Measurements from ENCODE around the gene ISOC2.
A peak's percentile ranks its signal among the peaks of the same experiment; 100 is the strongest.

ISOC2 gene

DNA sequence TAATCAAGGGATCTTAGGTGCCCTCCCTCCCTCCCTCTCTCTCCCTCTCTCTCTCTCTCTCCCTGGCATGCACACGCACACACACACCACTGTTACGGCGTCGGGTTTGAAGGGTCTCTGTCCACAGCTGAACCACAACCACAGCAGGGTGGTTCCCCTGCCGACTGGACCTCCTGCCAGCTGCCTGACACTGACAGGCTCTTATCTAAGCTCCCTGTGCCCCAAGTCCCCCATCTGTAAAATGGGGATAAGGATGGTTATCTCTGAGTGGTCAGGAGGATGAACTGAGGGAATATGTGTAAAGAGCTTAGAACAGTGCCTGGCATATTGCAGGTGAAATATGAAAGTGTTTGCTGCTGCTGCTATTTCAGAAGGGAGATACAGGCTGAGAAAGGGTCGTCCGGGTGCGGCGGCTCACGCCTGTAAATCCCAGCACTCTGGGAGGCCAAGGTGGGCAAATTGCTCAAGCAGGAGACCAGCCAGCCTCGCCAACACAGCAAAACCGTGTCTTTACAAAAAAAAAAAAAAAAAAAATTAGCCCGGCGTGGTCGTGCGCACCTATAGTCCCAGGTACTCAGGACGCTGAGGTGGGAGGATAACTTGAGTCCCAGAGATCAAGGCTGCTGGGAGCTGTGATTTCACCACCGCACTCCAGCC, 17.5 kb downstream of the ISOC2 start:
- ATAC-seq (no peak), DNase-seq (no peak)
- Mint-ChIP-seq H3K27me3 (no peaks in the 10 kb centered on the region), H3K4me1 (peaks cover 27% of the 10 kb centered on the region), H3K9me3 (no peaks in the 10 kb centered on the region), H3K4me3 (no peak overlapping the region), H3K27ac (peak overlapping the region in 1 of 2 donors; percentile 3)

DNA sequence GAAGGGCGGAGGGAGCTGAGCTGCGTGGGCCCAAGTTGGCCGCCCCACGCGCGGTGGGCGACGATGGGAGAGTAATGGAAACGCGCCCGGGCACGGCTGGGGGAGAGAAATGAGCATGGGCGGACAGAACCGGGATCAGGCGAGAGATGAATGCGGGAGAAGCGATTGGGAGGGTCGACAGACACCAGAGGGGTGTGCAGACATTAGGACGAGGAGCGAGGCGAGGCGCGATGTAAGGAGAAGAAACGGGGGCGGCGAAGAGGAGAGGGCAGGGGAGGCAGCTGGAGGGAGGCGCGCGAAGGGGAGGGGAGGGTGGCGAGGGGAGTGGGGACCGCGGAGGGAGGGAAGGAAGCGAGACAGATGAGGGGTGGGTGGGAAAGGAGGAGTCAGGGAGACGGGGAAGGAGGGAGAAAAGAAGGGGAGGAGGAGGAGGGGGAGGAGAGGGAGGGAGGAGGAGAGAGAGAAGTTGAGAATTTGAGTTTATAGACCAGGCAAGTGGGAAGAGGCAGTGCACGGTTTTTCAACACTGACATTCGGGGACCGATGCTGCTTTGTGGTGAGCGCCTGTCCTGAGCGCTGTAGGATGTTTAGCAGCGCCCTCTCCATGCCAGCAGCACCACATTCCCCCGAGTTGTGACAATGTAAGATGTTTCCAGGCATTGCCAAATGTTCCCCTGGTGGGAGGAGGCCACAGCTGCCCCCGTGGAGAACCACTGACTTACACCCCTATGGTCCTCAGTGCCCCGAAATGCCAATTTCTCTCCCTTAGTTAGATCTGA, 18.2 kb downstream of the ISOC2 start, which contains the start of gene SHISA7:
Gene SHISA7, minus strand, starts transcription at position 256 of the 779 bp plus-strand sequence. CDS start 437 bp downstream, outside the sequence.
- DNase-seq (no peak), ATAC-seq (no peak)
- H3K27me3 Mint-ChIP-seq: no peaks in the 10 kb centered on the region
- peak within 1 kb of the TSS in 1 of 2 donors; percentile 3 for H3K27ac Mint-ChIP-seq
- no peaks in the 10 kb centered on the region for H3K9me3 Mint-ChIP-seq
- no peak within 1 kb of the TSS for H3K4me3 Mint-ChIP-seq
- peaks cover 27% of the 10 kb centered on the region for H3K4me1 Mint-ChIP-seq

GRCh38 chr19:55442372-55442961, 19.0 kb downstream of the ISOC2 start:
- no peaks in the 10 kb centered on the region for H3K27me3 Mint-ChIP-seq
- H3K27ac Mint-ChIP-seq: no peak overlapping the region
- H3K4me1 Mint-ChIP-seq: peaks cover 27% of the 10 kb centered on the region
- DNase-seq (no peak), ATAC-seq (peak; percentile 39)
- no peaks in the 10 kb centered on the region for H3K9me3 Mint-ChIP-seq
- H3K4me3 Mint-ChIP-seq: no peak overlapping the region

DNA sequence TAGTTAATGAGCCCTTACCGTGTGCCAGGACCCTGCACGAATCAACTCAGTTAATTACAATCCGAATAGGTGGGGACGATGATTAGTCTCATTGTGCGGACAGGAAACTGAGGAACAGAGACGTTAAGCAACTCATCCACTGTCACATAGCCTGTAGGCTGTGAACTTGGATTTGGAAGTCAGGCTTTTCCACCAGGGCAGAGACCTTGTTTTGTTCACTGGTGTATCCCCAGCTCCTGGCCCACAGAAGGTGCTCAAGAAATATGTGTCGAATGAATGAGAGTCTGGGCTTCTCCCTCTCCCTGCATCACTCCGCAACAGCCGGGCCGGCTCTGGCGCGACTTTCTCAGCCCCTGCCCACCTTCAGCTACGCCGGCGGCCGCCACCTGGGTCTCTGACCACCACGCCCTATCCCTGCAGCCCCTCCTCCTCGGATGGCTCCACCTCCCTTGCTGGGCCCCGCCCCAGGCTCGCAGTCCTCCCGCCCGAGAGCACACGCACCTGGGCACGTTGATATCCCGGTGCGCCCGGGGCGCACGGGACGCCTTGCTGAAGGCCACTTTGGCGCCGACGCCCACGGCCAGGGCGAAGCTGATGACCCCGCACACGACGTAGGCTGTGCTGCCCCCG, 19.6 kb downstream of the ISOC2 start:
- no peak overlapping the region for H3K27ac Mint-ChIP-seq
- peak; percentile 15 for ATAC-seq
- peak overlapping the region; percentile 50 to 51 for H3K4me3 Mint-ChIP-seq

DNA sequence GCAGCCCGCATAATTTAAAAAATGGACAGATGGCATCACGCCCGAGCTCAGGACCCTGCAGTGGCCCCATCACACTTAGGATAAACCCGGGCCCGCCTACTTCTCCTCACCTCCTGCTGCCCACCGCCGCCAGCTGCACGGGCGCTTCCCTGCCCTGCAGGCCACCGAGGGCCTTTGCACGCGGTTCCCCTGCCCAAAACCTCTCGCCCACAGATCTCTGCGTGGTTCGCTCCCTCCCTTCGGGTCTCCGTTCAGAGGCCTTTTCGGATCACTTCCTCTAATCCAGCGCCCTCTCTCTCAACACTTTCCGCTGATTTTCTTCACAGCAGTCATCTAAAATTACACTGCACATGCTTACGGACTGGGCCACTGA, 20.1 kb downstream of the ISOC2 start:
- DNase-seq (no peak), ATAC-seq (no peak)
- no peaks in the 10 kb centered on the region for H3K9me3 Mint-ChIP-seq
- peaks cover 27% of the 10 kb centered on the region for H3K4me1 Mint-ChIP-seq
- H3K4me3 Mint-ChIP-seq: peak overlapping the region; percentile 50 to 51
- H3K27ac Mint-ChIP-seq: no peak overlapping the region
- H3K27me3 Mint-ChIP-seq: no peaks in the 10 kb centered on the region

More for the DNA sequence above, 19.6 kb downstream of the ISOC2 start:
- Mint-ChIP-seq H3K4me1 (peaks cover 27% of the 10 kb centered on the region), H3K27me3 (no peaks in the 10 kb centered on the region), H3K9me3 (no peaks in the 10 kb centered on the region)
- no peak for DNase-seq

GRCh38 chr19:55440411-55441105, 20.9 kb downstream of the ISOC2 start:
- DNase-seq (no peak), ATAC-seq (peak; percentile 41)
- Mint-ChIP-seq H3K27me3 (no peaks in the 10 kb centered on the region), H3K4me1 (peaks cover 27% of the 10 kb centered on the region), H3K9me3 (no peaks in the 10 kb centered on the region), H3K27ac (no peak overlapping the region), H3K4me3 (peak overlapping the region; percentile 50)

- peaks cover 27% of the 10 kb centered on the region for H3K4me1 Mint-ChIP-seq
- DNase-seq (no peak), ATAC-seq (no peak)
- H3K27me3 Mint-ChIP-seq: no peaks in the 10 kb centered on the region
- peak overlapping the region in 1 of 2 donors; percentile 30 for H3K27ac Mint-ChIP-seq
- H3K4me3 Mint-ChIP-seq: no peak overlapping the region
- no peaks in the 10 kb centered on the region for H3K9me3 Mint-ChIP-seq
These were observed 22.4 kb downstream of the ISOC2 start for GRCh38 chr19:55439052-55439451.

DNA sequence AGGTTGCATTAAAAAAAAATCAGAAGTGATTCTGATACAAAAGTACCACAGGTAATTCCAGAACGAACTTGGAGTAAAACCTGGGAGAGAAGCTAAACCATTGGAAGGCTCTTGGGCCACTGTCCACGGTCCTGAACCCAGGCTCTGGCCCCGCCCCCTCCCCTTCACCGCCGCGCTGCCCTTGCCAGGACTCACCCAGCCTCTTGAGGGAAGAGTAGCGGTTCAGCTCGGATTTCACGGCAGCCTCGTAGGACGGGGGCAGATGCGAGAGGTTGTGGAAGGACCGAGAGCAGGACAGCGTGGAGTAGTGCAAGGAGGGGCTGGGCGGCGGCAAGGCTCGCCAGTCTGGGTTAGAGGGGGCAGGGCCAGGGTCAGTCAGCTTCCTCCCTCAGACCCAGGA, 24.0 kb downstream of the ISOC2 start:
- ATAC-seq (no peak), DNase-seq (no peak)
- Mint-ChIP-seq H3K9me3 (no peaks in the 10 kb centered on the region), H3K27me3 (peaks cover 6% of the 10 kb centered on the region), H3K4me1 (peaks cover 21% of the 10 kb centered on the region), H3K4me3 (no peak overlapping the region), H3K27ac (no peak overlapping the region)

- DNase-seq (no peak), ATAC-seq (no peak)
- H3K9me3 Mint-ChIP-seq: no peaks in the 10 kb centered on the region
- peaks cover 20% of the 10 kb centered on the region for H3K4me1 Mint-ChIP-seq
- H3K27me3 Mint-ChIP-seq: peaks cover 12% of the 10 kb centered on the region
- no peak overlapping the region for H3K27ac Mint-ChIP-seq
- no peak overlapping the region for H3K4me3 Mint-ChIP-seq
These were observed 24.6 kb downstream of the ISOC2 start for GRCh38 chr19:55436847-55437246.

DNA sequence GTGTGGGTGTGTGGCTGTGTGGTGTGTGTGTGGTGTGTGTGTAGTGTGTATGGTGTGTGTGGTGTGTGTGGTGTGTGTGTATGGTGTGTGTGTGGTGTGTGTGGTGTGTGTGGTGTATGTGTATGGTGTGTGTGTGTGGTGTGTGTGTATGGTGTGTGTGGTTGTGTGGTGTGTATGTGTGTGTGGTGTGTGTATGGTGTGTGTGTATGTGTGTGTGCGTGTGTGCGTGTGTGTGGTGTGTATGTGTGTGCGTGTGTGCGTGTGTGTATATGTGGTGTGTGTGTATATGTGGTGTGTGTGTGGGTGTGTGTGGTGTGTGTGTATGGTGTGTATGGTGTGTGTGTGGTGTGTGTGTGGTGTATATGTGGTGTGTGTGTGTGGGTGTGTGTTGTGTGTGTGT, 26.4 kb downstream of the ISOC2 start:
- peaks cover 30% of the 10 kb centered on the region for H3K27me3 Mint-ChIP-seq
- ATAC-seq (no peak), DNase-seq (no peak)
- H3K4me3 Mint-ChIP-seq: no peak overlapping the region
- H3K4me1 Mint-ChIP-seq: peaks cover 1% of the 10 kb centered on the region
- H3K27ac Mint-ChIP-seq: no peak overlapping the region
- peaks cover 0 to 10% of the 10 kb centered on the region in 2 donors for H3K9me3 Mint-ChIP-seq

DNA sequence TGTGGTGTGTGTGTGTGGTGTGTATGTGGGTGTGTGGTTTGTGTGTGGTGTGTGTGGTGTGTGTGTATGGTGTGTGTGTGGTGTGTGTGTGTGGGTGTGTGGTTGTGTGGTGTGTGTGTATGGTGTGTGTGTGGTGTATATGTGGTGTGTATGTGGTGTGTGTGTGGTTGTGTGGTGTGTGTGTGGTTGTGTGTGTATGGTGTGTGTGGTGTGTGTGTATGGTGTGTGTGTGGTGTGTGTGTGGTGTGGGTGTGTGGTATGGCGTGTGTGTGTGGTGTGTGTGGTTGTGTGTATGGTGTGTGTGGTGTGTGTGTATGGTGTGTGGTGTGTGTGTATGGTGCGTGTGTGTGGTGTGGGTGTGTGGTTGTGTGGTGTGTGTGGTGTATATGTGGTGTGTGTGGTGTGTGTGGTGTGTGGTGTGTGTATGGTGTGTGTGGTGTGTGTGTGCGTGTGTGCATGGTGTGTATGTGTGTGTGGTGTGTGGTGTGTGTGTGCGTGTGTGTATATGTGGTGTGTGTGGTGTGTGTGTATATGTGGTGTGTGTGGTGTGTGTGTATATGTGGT, 27.0 kb downstream of the ISOC2 start:
- Mint-ChIP-seq H3K4me3 (no peak overlapping the region), H3K9me3 (peaks cover 0 to 14% of the 10 kb centered on the region in 2 donors), H3K27me3 (peaks cover 36% of the 10 kb centered on the region), H3K4me1 (peaks cover 6% of the 10 kb centered on the region), H3K27ac (no peak overlapping the region)
- no peak for DNase-seq
- no peak for ATAC-seq

- peaks cover 47% of the 10 kb centered on the region for H3K27me3 Mint-ChIP-seq
- H3K4me3 Mint-ChIP-seq: no peak overlapping the region
- H3K4me1 Mint-ChIP-seq: peaks cover 17% of the 10 kb centered on the region
- peaks cover 0 to 14% of the 10 kb centered on the region in 2 donors for H3K9me3 Mint-ChIP-seq
- ATAC-seq: peak; percentile 24
- no peak overlapping the region for H3K27ac Mint-ChIP-seq
- no peak for DNase-seq
These were observed 28.1 kb downstream of the ISOC2 start for GRCh38 chr19:55433292-55433691.

DNA sequence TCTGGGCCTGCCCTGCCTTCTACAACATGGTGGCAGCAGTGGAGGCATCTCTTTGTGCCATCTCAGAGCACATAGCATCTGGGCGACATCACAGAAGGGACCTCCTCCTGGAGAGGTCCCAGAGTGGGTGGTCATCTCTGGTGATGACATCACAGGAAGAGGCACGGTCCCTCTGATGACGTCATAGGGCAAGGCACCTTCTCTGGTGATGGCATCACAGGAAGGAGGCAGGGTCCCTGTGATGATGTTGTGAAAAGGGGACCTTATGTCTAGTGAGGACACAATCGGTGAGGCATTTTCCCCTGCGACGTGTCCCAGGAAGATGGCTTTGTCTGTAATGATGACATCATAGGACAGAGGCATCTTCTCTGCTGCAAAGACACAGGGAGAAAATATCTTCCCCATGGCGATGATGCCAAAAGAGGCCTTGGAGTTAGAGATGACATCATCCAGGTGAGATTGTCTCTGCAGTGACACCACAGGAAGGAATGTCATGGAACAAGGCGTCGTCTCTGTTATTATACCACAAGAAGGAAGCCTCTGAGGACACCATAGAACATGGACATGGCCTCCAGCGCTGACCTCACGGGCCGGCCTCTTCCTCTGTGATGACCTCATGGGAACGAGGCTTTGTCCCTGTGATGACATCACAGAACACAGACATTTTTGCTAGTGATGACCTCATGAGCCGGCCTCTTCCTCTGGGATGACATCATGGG, 29.0 kb downstream of the ISOC2 start:
- Mint-ChIP-seq H3K27ac (no peak overlapping the region), H3K4me1 (peaks cover 18% of the 10 kb centered on the region), H3K4me3 (no peak overlapping the region), H3K9me3 (peaks cover 0 to 14% of the 10 kb centered on the region in 2 donors), H3K27me3 (peaks cover 51% of the 10 kb centered on the region)
- DNase-seq (no peak), ATAC-seq (no peak)

- peaks cover 57% of the 10 kb centered on the region for H3K27me3 Mint-ChIP-seq
- ATAC-seq (no peak), DNase-seq (no peak)
- no peak overlapping the region for H3K27ac Mint-ChIP-seq
- H3K4me3 Mint-ChIP-seq: no peak overlapping the region
- peaks cover 18% of the 10 kb centered on the region for H3K4me1 Mint-ChIP-seq
- peaks cover 0 to 14% of the 10 kb centered on the region in 2 donors for H3K9me3 Mint-ChIP-seq
These were observed 30.3 kb downstream of the ISOC2 start for GRCh38 chr19:55431183-55431582.

All from stimulated activated naive CD8-positive, alpha-beta T cell treated with anti-CD3 and anti-CD28 coated beads, Interleukin-15, amount 100 ng/mL, for 72 hours (primary cell).